ENCODE measurements around the gene OASL. TPM values are rescaled to one million over a fixed set of nuclear protein-coding genes. Genes with fewer than 3 reads are reported as not detected.

OASL gene
- polyA plus RNA-seq, 2 of the 4 experiments (the other 2 are of a cell fraction), result 0.81 to 0.94 TPM

GRCh38 chr12:121001841-121002483 is 37.1 kb downstream of the OASL start:
- Histone ChIP-seq H3K4me1 (peaks cover 4% of the 10 kb centered on the region; the same call in 2 of the 3 replicates), H3K27ac (no peak overlapping the region), H3K4me2 (no peak overlapping the region), H3K9me3 (no peaks in the 10 kb centered on the region), H3K4me3 (no peak overlapping the region)
- no peak for DNase-seq (ENCODE audit: low read depth in 1 of 2, low spot score in 1 of 2)
- FAIRE-seq, result no peak
- no peak for ATAC-seq
- no peak for TF ChIP-seq HOXA7 (CRISPR knock-in tag; IDR thresholded peaks at IDR 0.05)
- TF ChIP-seq RNF2 (IDR thresholded peaks at IDR 0.05; ENCODE audit: borderline replicate concordance, low read depth), result no peak
- no peak for TF ChIP-seq ZSCAN20 (CRISPR knock-in tag; IDR thresholded peaks at IDR 0.05)
- no peak for TF ChIP-seq HEYL (CRISPR knock-in tag; IDR thresholded peaks at IDR 0.05)
- no peak for TF ChIP-seq HOXB13 (CRISPR knock-in tag; IDR thresholded peaks at IDR 0.05; ENCODE audit: low read depth)
- TF ChIP-seq BCL3 (IDR thresholded peaks at IDR 0.05), result no peak
- no peak for TF ChIP-seq JUNB (IDR thresholded peaks at IDR 0.05)
- TF ChIP-seq HDAC2 (IDR thresholded peaks at IDR 0.05), result no peak
- no peak for TF ChIP-seq BHLHE40 (IDR thresholded peaks at IDR 0.05; ENCODE audit: low read depth, low read length)
- TF ChIP-seq ZC3H11A (IDR thresholded peaks at IDR 0.05), result no peak
- no peak for TF ChIP-seq MAFK (IDR thresholded peaks at IDR 0.05; ENCODE audit: partially characterized antibody)
- no peak for TF ChIP-seq FOXS1 (CRISPR knock-in tag; IDR thresholded peaks at IDR 0.05)
- TF ChIP-seq EP300 (IDR thresholded peaks at IDR 0.05), result no peak
- TF ChIP-seq ZNF302 (CRISPR knock-in tag; IDR thresholded peaks at IDR 0.05), result no peak
- TF ChIP-seq JUN (IDR thresholded peaks at IDR 0.05), result no peak
- ChIA-PET CTCF (interaction anchor here (0.6 to 7.8 kb wide), 8 partner anchors 8 to 355 kb away, joined by 3 to 69 read pairs (median 6); partner anchors contain the start of gene HNF1A), POLR2A (no interaction called here)
- WGBS (ENCODE audit: missing lambda C conversion rate), result 88% methylated on average over 14 of the region's 16 CpGs

- DNase-seq (ENCODE audit: low read depth in 1 of 2, low spot score in 1 of 2) (no peak), FAIRE-seq (no peak), ATAC-seq (no peak)
- WGBS (ENCODE audit: missing lambda C conversion rate), result 90% methylated on average over 9 of the region's 11 CpGs
- Histone ChIP-seq H3K4me2 (no peak overlapping the region), H3K4me1 (peaks cover 4% of the 10 kb centered on the region; the same call in 2 of the 3 replicates), H3K9me3 (no peaks in the 10 kb centered on the region), H3K4me3 (no peak overlapping the region), H3K27ac (0 out of 6 replicates have a peak overlapping the region, but pooled peaks of 1 of the 2 experiments have one; percentile 3)
- TF ChIP-seq JUN (IDR thresholded peaks at IDR 0.05) (0 out of 5 replicates have a peak, but pooled peaks of 1 of the 2 experiments have one; percentile 13), MAZ (IDR thresholded peaks at IDR 0.05; ENCODE audit: borderline replicate concordance, low read depth, low read length) (no peak), HES2 (IDR thresholded peaks at IDR 0.05) (no peak)
- POLR2A ChIA-PET, result no interaction called here
- CTCF ChIA-PET, result interaction anchor here (0.7 to 7.8 kb wide), 6 partner anchors 9 to 95 kb away, joined by 3 to 69 read pairs (median 6); partner anchors contain the start of gene HNF1A
These were observed 38.0 kb downstream of the OASL start for GRCh38 chr12:121001060-121001459.

GRCh38 chr12:121000530-121000929 is 38.5 kb downstream of the OASL start:
- ATAC-seq (no peak), FAIRE-seq (no peak), DNase-seq (ENCODE audit: low read depth in 1 of 2, low spot score in 1 of 2) (no peak)
- no peak for TF ChIP-seq EHF (CRISPR knock-in tag; IDR thresholded peaks at IDR 0.05)
- TF ChIP-seq CBX8 (IDR thresholded peaks at IDR 0.05), result no peak
- TF ChIP-seq GATA3 (IDR thresholded peaks at IDR 0.05; ENCODE audit: borderline replicate concordance), result no peak
- TF ChIP-seq CHD4 (IDR thresholded peaks at IDR 0.05; ENCODE audit: borderline replicate concordance), result no peak
- no peak for TF ChIP-seq SREBF2 (IDR thresholded peaks at IDR 0.05)
- TF ChIP-seq NPAS2 (CRISPR knock-in tag; IDR thresholded peaks at IDR 0.05; ENCODE audit: borderline replicate concordance), result no peak
- TF ChIP-seq HDAC2 (IDR thresholded peaks at IDR 0.05), result no peak
- TF ChIP-seq NR3C1 (IDR thresholded peaks at IDR 0.05), result no peak
- TF ChIP-seq BCL3 (IDR thresholded peaks at IDR 0.05), result no peak
- TF ChIP-seq ZSCAN20 (CRISPR knock-in tag; IDR thresholded peaks at IDR 0.05), result no peak
- TF ChIP-seq FOSL2 (IDR thresholded peaks at IDR 0.05), result no peak
- no peak for TF ChIP-seq FOSL2 (CRISPR knock-in tag; IDR thresholded peaks at IDR 0.05)
- TF ChIP-seq HOXA7 (CRISPR knock-in tag; IDR thresholded peaks at IDR 0.05), result no peak
- no peak for TF ChIP-seq TFCP2L1 (CRISPR knock-in tag; IDR thresholded peaks at IDR 0.05)
- no peaks in the 10 kb centered on the region for H3K9me3 ChIP-seq
- no peak overlapping the region for H3K27ac ChIP-seq
- H3K4me1 ChIP-seq, result peaks cover 4% of the 10 kb centered on the region; the same call in 2 of the 3 replicates
- WGBS (ENCODE audit: missing lambda C conversion rate), result 92% methylated on average over 9 of the region's 11 CpGs
- ChIA-PET CTCF (interaction anchor here (1.4 to 7.8 kb wide), 3 partner anchors 9 to 18 kb away, joined by 3 to 69 read pairs (median 8); partner anchors contain the start of gene HNF1A), POLR2A (no interaction called here)
- no peak overlapping the region for H3K4me2 ChIP-seq
- no peak overlapping the region for H3K4me3 ChIP-seq
